Endodermal cell (in vitro differentiated cells): ENCODE data around the gene BRINP1. TPM values are rescaled to one million over a fixed set of nuclear protein-coding genes. Genes with fewer than 3 reads are reported as not detected.

Source experiments
- DNase-seq: peaks from one replicate; pipeline ENCODE4 v3.0.0-alpha.2; 2017
- H3K27ac ChIP-seq: 2 replicates; pipeline ENCODE4 v1.5.1; 2013; ENCODE audit warnings: mild to moderate bottlenecking, low read depth, low read length, moderate library complexity
- H3K27me3 ChIP-seq: 2 replicates; pipeline ENCODE4 v1.6.1; 2013; ENCODE audit warnings: mild to moderate bottlenecking, low read length, moderate library complexity; ENCODE audit not compliant: insufficient read depth, control insufficient read depth, poor library complexity, severe bottlenecking
- H3K36me3 ChIP-seq: 2 replicates; pipeline ENCODE4 v1.7.0; 2013; ENCODE audit warnings: mild to moderate bottlenecking, low read length, moderate library complexity; ENCODE audit not compliant: control insufficient read depth, insufficient read depth
- H3K4me1 ChIP-seq: one replicate; pipeline ENCODE4 v1.7.0; 2013; ENCODE audit warnings: low read length; ENCODE audit not compliant: control insufficient read depth, insufficient read depth
- H3K4me3 ChIP-seq: 2 replicates; pipeline ENCODE4 v1.5.1; 2013; ENCODE audit warnings: mild to moderate bottlenecking, low read length, moderate library complexity
- H3K9ac ChIP-seq: 2 replicates; pipeline ENCODE4 v1.6.1; 2013; ENCODE audit warnings: mild to moderate bottlenecking, low read length, moderate library complexity; ENCODE audit not compliant: poor library complexity, severe bottlenecking; ENCODE audit errors: extremely low read depth
- H3K9me3 ChIP-seq: 2 replicates; pipeline ENCODE4 v1.6.1; 2013; ENCODE audit warnings: mild to moderate bottlenecking, low read length, moderate library complexity; ENCODE audit not compliant: control insufficient read depth
- H3K27ac Mint-ChIP-seq: 2 replicates; pipeline ENCODE4 v1.8.0; 2020; ENCODE audit warnings: mixed read lengths
- H3K27me3 Mint-ChIP-seq: 2 replicates; pipeline ENCODE4 v1.8.0; 2021; ENCODE audit warnings: mild to moderate bottlenecking, mixed read lengths; ENCODE audit not compliant: insufficient read depth
- H3K36me3 Mint-ChIP-seq: 2 replicates; pipeline ENCODE4 v1.8.0; 2020; ENCODE audit warnings: low read depth, mixed read lengths
- H3K4me1 Mint-ChIP-seq: 2 replicates; pipeline ENCODE4 v1.8.0; 2020; ENCODE audit warnings: mixed read lengths
- H3K4me3 Mint-ChIP-seq: 2 replicates; pipeline ENCODE4 v1.8.0; 2020; ENCODE audit warnings: mild to moderate bottlenecking, moderate library complexity, mixed read lengths
- H3K9me3 Mint-ChIP-seq: 2 replicates; pipeline ENCODE4 v1.8.0; 2020; ENCODE audit warnings: mild to moderate bottlenecking, mixed read lengths
- WGBS, 2 experiments: methylation state at CpG; one replicate each; pipeline versions ENCODE4 v1.1.5 to v1.1.7; 2013; ENCODE audit warnings: missing lambda C conversion rate in 2 of 2, mixed read lengths in 1 of 2; ENCODE audit not compliant: insufficient coverage in 1 of 2, insufficient read length in 1 of 2; 5-methylcytosine and 5-hydroxymethylcytosine counted together
- total RNA-seq, 2 donors: library from RNA; stranded (reverse); fragmentation: NEBNext Ultra II Directional in 1 of 2; extraction: Animal tissue kit (Norgen Biotek cat#: 25700) in 1 of 2; gene quantifications; 2 replicates in 1 of 2; 3 replicates in 1 of 2; pipeline ENCODE4 v1.2.1, GENCODE V29; 2021
- TF ChIP-seq, protein P1 (sequence below): fragments of 200-600 bp; sonication (generic); conservative IDR thresholded peaks from 2 replicates; pipeline ENCODE4 v1.5.0; 2021; ENCODE audit warnings: antibody characterized with exemption, mild to moderate bottlenecking

Gene BRINP1
- total RNA-seq, 2 donors from 2014 or later = 6.3 to 9.6 TPM

DNA sequence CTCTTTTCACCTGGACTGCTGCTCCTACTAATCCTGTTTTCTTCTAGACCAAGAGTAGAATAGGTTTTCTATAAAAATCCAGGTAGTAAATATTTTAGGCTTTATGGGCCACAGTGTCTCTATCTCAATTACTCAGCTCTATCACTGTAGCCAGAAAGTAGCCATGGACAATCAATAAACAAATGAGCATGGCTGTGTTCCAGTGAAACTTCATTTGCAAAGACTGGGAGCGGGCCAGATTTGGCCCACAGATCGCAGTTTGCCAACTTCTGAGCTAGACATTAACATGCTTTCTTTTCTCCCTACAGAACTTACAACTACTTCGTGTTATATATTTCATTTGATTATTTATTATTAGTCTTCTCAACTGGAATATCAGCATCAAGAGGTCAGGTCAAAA, 30.2 kb downstream of the BRINP1 start:
- peaks cover 6% of the 10 kb centered on the region for H3K4me1 ChIP-seq
- H3K27ac Mint-ChIP-seq = no peak overlapping the region

GRCh38 chr9:119337573-119337972, 31.7 kb downstream of the BRINP1 start:
- Mint-ChIP-seq H3K36me3 (no peaks in the 10 kb centered on the region), H3K4me1 (peaks cover 15% of the 10 kb centered on the region), H3K4me3 (no peak overlapping the region), H3K27ac (no peak overlapping the region), H3K9me3 (no peaks in the 10 kb centered on the region), H3K27me3 (peaks cover 5% of the 10 kb centered on the region)
- Histone ChIP-seq H3K9ac (no peak overlapping the region), H3K4me3 (no peak overlapping the region), H3K9me3 (no peaks in the 10 kb centered on the region), H3K27ac (no peak overlapping the region), H3K4me1 (peaks cover 3% of the 10 kb centered on the region), H3K36me3 (no peaks in the 10 kb centered on the region), H3K27me3 (no peaks in the 10 kb centered on the region)
- no peak for DNase-seq
- TF ChIP-seq, protein P1, sequence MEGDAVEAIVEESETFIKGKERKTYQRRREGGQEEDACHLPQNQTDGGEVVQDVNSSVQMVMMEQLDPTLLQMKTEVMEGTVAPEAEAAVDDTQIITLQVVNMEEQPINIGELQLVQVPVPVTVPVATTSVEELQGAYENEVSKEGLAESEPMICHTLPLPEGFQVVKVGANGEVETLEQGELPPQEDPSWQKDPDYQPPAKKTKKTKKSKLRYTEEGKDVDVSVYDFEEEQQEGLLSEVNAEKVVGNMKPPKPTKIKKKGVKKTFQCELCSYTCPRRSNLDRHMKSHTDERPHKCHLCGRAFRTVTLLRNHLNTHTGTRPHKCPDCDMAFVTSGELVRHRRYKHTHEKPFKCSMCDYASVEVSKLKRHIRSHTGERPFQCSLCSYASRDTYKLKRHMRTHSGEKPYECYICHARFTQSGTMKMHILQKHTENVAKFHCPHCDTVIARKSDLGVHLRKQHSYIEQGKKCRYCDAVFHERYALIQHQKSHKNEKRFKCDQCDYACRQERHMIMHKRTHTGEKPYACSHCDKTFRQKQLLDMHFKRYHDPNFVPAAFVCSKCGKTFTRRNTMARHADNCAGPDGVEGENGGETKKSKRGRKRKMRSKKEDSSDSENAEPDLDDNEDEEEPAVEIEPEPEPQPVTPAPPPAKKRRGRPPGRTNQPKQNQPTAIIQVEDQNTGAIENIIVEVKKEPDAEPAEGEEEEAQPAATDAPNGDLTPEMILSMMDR = no peak

More for the DNA sequence above, 30.2 kb downstream of the BRINP1 start:
- TF ChIP-seq, protein P1 = no peak
- Mint-ChIP-seq H3K36me3 (no peaks in the 10 kb centered on the region), H3K4me1 (peaks cover 17% of the 10 kb centered on the region), H3K9me3 (no peaks in the 10 kb centered on the region), H3K4me3 (no peak overlapping the region), H3K27me3 (peaks cover 5% of the 10 kb centered on the region)
- WGBS, 2 experiments = 93 to 100% methylated on average over 1 to 3 of the region's 3 CpGs
- Histone ChIP-seq H3K4me3 (no peak overlapping the region), H3K27ac (no peak overlapping the region), H3K36me3 (no peaks in the 10 kb centered on the region), H3K9me3 (no peaks in the 10 kb centered on the region), H3K9ac (no peak overlapping the region), H3K27me3 (no peaks in the 10 kb centered on the region)
- no peak for DNase-seq

DNA sequence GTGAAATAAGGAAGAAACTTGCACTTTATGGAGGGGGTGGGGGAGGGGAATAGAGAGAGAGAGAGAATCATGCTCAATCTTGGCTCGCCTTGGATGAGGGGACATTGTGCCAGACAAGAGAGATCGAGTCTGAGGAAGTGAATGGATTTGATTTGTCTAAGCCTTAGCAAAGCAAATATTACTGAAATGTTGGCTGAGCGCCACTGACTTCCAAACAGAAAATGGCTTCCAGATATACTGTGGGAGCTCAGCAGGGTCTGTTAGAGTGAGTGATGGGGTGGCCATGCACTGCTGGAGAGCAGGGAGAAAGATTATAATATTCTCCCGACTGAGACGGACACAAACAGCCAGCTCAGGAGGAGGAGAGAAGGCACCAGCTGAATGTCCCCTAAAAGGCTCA, 34.5 kb downstream of the BRINP1 start:
- WGBS, 2 experiments = 92% methylated on average over 5 of the region's 5 CpGs
- Histone ChIP-seq H3K27ac (no peak overlapping the region), H3K27me3 (no peaks in the 10 kb centered on the region), H3K9ac (no peak overlapping the region), H3K4me1 (peaks cover 3% of the 10 kb centered on the region), H3K4me3 (no peak overlapping the region), H3K9me3 (peaks cover 6% of the 10 kb centered on the region), H3K36me3 (no peaks in the 10 kb centered on the region)
- H3K27ac Mint-ChIP-seq = no peak overlapping the region
- H3K4me3 Mint-ChIP-seq = no peak overlapping the region
- DNase-seq = no peak
- TF ChIP-seq, protein P1 = no peak
- peaks cover 7% of the 10 kb centered on the region for H3K36me3 Mint-ChIP-seq
- peaks cover 5% of the 10 kb centered on the region for H3K27me3 Mint-ChIP-seq
- peaks cover 7% of the 10 kb centered on the region for H3K9me3 Mint-ChIP-seq
- peaks cover 18% of the 10 kb centered on the region for H3K4me1 Mint-ChIP-seq
